Iris pigment epithelial cell (primary cell): ENCODE measurements around the gene CD248.
A peak's percentile ranks its signal among the peaks of the same experiment; 100 is the strongest.

ENCODE experiments used
- DNase-seq: peaks from one replicate; pipeline ENCODE4 v3.0.0-alpha.2; 2011; ENCODE audit warnings: low read depth

The CD248 gene

DNA sequence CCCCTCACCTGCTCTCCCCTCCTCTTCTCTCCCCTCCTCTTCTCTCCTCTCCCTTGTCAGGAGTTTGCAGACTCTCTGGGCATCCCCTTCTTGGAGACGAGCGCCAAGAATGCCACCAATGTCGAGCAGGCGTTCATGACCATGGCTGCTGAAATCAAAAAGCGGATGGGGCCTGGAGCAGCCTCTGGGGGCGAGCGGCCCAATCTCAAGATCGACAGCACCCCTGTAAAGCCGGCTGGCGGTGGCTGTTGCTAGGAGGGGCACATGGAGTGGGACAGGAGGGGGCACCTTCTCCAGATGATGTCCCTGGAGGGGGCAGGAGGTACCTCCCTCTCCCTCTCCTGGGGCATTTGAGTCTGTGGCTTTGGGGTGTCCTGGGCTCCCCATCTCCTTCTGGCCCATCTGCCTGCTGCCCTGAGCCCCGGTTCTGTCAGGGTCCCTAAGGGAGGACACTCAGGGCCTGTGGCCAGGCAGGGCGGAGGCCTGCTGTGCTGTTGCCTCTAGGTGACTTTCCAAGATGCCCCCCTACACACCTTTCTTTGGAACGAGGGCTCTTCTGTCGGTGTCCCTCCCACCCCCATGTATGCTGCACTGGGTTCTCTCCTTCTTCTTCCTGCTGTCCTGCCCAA lies 40.7 kb downstream of the CD248 start:
- DNase-seq: no peak

DNA sequence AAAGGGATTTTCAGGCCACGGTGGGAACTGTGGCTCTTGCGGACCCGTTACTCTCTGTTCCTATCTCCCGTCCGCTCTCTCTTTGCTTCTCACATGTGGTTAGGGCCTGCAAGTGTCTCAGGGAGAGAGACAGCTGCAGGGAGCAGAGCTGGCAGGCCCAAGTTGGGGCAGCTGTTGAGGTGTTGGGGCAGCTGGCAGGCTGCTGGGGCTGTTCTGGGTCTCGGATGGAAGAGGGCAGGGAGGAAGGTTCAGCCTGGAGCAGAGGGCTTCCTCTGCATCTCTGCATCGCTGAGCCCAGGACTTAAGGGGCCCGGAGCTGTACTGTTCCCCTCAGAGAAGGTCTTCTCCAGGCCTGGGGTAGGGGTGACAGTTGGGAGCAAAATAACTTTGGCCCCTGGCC lies 41.4 kb downstream of the CD248 start:
- DNase-seq: no peak

- no peak for DNase-seq
These were observed 42.6 kb downstream of the CD248 start for GRCh38 chr11:66274219-66274618.

DNA sequence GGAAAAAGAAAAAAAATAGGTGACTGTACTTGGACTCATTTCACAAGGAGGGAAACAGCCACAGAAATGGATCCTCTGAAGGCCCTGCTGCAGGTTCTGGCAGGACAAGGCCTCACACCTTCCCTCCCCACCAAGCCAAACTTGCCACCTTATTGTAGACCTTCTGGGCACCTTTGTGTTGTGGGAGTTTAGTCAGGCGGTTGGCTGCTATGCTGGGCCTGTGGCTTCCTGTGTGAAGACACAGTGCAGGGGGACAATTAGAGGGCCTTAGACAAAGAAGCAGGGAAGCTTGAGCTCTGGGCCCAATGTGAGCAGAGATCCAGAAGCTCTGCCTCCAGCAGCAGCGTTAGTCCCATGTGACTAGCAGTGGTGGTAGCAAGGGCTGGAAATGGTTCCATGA lies 44.2 kb downstream of the CD248 start:
- no peak for DNase-seq

DNA sequence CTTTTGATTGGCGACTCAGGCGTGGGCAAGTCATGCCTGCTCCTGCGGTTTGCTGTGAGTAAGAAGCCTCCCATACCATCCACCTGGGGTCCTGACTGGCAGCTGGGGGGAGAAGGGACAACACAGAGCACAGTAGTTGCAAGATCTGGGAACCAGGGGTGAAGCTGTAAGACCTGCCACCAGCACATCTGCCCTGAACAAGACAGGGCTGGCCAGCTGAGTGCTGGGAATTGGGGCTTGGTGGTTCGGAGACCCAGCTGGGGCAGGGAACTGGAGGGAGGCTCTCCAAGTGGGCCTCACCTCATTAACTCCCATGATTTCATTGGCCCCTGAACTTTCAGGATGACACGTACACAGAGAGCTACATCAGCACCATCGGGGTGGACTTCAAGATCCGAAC lies 45.0 kb downstream of the CD248 start:
- DNase-seq: no peak

DNA sequence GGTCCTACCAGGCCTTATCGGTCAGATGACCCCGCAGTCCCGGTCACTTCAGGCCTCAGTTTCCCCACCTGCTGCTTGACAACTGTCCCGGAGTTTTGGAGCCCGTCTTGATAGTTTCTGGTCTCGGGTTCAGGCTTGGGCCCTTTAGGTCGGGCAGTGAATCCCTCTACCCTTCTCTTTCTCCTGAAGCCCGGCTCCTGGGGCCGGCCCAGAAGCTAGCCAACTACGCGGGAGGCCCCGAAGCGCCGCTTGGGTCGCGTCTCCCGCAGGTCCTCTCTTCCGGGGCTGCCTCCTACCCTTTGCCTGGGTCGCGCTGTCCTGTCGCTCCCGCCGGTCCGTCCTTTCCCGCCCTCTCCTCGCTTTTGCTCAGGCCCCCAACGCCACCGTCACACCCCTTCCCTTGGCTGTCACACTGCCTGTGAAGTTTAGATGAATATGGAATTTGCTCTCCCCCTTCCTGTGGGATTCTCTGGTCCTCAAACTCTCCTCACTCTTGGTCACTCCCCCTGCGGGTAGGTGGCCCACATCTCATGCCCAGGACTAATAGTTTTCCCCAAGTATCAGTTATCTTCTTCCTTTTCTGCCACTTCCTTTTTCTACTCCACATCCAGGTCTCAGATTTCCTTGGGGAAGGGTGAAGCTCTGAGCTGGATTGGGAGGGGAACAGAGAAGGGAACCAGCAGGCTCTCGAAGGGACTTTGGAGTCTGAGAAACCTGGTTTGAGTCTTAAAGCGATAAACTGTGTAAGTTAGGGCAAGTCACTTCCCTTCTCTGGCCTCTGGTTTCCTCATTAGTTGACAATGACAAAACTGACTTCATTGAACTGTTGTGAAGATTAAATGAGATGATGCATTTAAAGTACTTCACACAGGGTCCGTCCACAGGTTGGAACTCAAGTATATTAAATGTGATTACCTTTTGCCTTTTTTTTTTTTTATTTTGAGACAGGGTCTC lies 47.6 kb downstream of the CD248 start:
- peak; percentile 37 for DNase-seq

DNA sequence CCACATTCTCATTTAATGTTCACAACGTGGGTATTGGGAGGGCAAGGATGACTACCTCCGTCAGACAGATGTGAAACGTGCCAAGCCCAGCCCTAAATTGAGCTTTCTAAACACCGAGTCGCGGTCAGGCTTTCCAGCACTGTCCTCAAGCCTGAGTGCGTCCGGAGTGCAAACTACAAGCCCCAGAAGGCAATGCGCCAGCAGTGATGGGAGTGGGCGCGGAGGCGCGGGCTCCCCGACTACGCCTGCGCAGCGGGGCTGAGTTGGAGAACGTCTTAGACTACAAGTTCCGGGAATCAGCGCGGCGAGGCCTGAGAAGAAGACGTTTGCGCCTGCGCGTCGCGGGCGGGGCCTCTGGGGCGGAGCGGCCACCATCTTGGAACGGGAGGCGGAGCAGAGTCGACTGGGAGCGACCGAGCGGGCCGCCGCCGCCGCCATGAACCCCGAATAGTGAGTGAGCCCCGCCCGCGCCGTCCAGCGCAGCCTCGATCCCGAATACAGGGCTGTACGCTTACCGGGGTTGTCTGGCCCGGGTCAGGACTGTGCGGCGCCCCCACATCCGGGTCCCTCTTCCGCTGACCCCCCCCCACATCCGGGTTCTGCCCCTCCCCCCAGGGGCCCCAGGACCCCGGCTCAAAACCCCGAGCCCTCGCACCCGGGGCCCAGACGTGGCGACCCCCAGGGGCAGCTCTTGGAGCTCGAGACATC lies 48.4 kb downstream of the CD248 start, which contains the start of gene RAB1B:
Gene RAB1B, plus strand, starts transcription at position 396 of the 708 bp plus-strand sequence. Its CDS starts 41 bp downstream, at position 437.
- peak; percentile 98 for DNase-seq

- peak; percentile 84 for DNase-seq
These were observed 49.2 kb downstream of the CD248 start for GRCh38 chr11:66267379-66268243.

DNA sequence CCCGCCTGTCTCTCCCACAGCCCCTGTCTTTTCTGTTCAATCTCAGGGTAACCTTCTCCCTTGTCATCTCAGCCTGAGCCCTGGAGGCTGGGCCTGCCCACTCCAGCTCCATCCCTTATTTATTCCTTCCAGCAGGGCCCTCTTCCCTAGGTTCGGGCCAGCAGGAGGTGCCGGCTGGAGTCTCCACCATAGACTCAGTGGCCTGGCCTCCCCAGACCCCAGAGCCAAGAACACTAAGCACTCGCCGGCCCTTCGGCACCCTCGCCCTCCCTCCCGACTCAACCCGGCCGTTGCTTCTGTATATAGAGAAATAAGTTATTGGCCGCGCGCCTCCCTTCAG lies 49.8 kb downstream of the CD248 start:
- DNase-seq: no peak

GRCh38 chr11:66266378-66267038 lies 50.3 kb downstream of the CD248 start:
- DNase-seq: no peak

- no peak for DNase-seq
These were observed 51.1 kb downstream of the CD248 start for GRCh38 chr11:66265531-66266377.

DNA sequence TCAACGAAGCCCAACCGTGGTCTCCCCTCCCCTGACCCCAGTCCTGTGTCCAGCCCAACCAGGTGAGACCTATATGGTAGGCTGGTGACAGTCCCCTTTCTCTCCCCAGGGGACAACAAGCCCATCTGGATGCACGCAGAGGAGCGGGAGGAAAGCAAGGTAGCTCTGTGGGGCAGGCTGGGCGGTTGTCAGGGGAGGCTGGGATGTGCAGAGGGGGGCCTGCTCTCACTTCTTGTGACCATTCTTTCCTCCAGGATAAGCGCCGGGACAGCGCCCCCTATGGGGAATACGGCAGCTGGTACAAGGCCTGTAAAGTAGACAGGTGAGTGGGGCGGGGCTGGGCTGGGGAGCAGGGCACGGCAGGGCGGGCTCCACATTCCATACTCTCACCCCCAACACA lies 51.9 kb downstream of the CD248 start:
- DNase-seq: no peak
